WERI-Rb-1 (cell line): ENCODE results near the gene CCBE1.

ENCODE experiments used
- DNase-seq: peaks from one replicate; pipeline ENCODE4 v3.0.0-alpha.2; 2020
- H3K27ac ChIP-seq: fragments of 250-450 bp; sonication (Bioruptor Pico); 2 replicates; pipeline ENCODE4 v1.5.1; 2020; ENCODE audit warnings: mild to moderate bottlenecking, moderate library complexity
- H3K27me3 ChIP-seq: fragments of 250-450 bp; sonication (Bioruptor Pico); 2 replicates; pipeline ENCODE4 v1.5.1; 2021; ENCODE audit warnings: mild to moderate bottlenecking, low read depth, moderate library complexity; ENCODE audit not compliant: insufficient read depth, severe bottlenecking
- H3K36me3 ChIP-seq: fragments of 250-450 bp; sonication (Bioruptor Pico); 2 replicates; pipeline ENCODE4 v1.5.1; 2020; ENCODE audit warnings: mild to moderate bottlenecking, moderate library complexity
- H3K4me3 ChIP-seq: 2 replicates; pipeline ENCODE4 v1.5.1; 2011; ENCODE audit warnings: low read depth, mild to moderate bottlenecking, control low read depth, low read length
- H3K9me3 ChIP-seq: fragments of 250-450 bp; sonication (Bioruptor Pico); 2 replicates; pipeline ENCODE4 v1.5.1; 2021; ENCODE audit warnings: mild to moderate bottlenecking, moderate library complexity; ENCODE audit not compliant: severe bottlenecking
- TF ChIP-seq, protein P1 (sequence below): IDR thresholded peaks from 2 replicates; pipeline ENCODE4 v1.5.1; 2011; ENCODE audit warnings: low read depth, mild to moderate bottlenecking, control low read depth, inconsistent platforms, low read length

Gene CCBE1

DNA sequence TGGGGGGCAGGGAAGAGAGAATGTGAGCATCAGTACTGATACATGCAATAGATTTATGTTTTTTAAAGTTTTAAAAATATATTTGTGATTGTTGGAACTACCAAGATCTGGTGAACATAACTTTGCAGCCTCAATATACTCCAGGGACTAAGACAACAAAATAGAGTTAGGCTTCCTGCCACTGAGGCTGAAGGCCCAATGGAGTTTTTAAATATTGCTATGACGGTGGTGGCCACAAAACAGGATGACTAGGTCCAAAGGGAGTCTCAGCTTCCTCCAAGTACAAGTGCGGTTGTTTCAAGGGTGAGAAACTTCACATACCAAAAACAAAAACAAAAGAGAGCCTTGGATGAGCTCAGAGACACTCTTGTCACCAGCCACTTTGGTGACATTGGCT lies 72.9 kb downstream of the CCBE1 start:
- Histone ChIP-seq H3K4me3 (no peak overlapping the region), H3K27ac (no peak overlapping the region), H3K36me3 (no peaks in the 10 kb centered on the region), H3K9me3 (no peaks in the 10 kb centered on the region), H3K27me3 (no peaks in the 10 kb centered on the region)
- no peak for DNase-seq
- TF ChIP-seq, protein P1, sequence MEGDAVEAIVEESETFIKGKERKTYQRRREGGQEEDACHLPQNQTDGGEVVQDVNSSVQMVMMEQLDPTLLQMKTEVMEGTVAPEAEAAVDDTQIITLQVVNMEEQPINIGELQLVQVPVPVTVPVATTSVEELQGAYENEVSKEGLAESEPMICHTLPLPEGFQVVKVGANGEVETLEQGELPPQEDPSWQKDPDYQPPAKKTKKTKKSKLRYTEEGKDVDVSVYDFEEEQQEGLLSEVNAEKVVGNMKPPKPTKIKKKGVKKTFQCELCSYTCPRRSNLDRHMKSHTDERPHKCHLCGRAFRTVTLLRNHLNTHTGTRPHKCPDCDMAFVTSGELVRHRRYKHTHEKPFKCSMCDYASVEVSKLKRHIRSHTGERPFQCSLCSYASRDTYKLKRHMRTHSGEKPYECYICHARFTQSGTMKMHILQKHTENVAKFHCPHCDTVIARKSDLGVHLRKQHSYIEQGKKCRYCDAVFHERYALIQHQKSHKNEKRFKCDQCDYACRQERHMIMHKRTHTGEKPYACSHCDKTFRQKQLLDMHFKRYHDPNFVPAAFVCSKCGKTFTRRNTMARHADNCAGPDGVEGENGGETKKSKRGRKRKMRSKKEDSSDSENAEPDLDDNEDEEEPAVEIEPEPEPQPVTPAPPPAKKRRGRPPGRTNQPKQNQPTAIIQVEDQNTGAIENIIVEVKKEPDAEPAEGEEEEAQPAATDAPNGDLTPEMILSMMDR = no peak

DNA sequence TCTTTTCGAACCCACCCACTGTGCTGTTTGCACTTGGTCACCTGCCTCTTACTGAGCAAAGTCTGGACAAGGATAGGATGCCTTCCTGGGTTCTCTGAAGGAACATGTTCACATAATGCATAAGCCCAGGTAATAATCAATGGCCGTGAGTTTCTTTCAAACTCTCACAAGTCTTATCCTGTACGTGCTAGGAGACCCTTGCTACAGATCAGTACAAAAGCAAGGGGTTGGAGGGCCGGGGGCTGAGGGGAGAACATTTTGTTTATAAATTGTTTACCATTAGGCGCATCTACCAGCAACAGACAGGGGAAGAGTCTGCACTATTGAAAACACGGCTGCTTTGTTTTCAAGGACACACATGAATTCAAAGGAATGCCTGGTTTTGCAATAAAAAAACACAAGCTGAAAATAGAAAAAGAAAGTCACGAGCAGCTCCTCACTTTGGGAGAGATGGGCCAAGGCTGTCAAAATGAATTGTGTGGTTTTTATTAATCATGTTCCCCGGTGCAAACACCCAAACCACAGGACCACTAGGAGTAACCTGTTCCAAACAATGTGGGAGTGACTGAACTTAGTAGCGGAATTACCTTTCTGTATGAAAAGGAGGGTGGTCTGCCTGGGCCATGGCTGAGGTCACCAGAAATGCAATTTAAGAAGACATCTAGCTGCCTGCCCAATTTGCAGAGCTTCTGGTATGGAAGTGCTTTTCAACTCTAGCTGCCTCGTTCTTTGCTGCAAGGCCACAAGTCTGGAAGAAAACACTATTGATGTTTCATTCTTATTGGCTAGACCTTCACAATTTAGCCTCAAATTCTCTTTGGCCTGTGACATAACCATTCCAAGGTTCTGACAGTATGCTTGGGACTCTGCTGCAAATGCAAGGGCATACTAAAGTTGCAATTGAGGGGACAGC lies 73.5 kb downstream of the CCBE1 start:
- Histone ChIP-seq H3K27ac (no peak overlapping the region), H3K27me3 (no peaks in the 10 kb centered on the region)

DNA sequence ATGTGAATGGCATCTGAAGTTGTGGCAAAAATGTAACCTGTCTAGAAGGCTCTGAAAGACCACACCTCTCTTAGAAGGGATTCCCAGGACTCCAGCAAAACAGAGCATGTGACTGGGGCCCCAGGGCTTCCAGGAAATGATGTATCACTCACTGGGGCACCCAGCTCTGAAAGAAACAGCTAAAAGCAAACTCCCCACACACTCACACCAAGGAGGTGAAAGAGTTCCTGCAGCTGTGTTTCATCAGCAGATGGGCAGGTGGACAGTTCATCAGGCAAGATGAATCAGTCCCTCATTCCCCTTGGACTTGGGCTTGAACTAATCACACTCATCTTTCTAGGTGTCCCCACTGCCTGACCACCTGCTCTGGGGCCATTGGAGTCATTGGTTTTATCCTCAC lies 76.2 kb downstream of the CCBE1 start:
- TF ChIP-seq, protein P1 = no peak
- Histone ChIP-seq H3K27me3 (no peaks in the 10 kb centered on the region), H3K27ac (no peak overlapping the region), H3K36me3 (no peaks in the 10 kb centered on the region), H3K9me3 (no peaks in the 10 kb centered on the region), H3K4me3 (no peak overlapping the region)
- no peak for DNase-seq

More for the DNA sequence above, 73.5 kb downstream of the CCBE1 start:
- Histone ChIP-seq H3K36me3 (no peaks in the 10 kb centered on the region), H3K9me3 (no peaks in the 10 kb centered on the region), H3K4me3 (no peak overlapping the region)
- DNase-seq = no peak
- TF ChIP-seq, protein P1 = no peak

DNA sequence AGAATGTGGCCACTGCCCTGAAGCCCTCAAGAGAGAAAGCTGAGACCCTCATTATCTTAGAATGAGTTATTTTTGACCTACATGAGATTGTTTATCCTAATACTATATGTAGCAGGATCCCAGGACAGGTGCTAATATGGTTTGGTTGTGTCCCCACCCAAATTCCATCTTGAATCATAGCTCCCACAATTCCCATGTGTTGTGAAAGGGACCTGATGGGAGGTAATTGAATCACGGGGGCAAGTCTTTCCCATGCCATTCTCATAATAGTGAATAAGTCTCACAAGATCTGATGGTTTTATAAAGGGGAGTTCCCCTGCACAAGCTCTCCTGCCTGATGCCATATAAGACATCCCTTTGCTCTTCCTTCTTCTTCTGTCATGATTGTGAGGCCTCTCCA lies 76.8 kb downstream of the CCBE1 start:
- H3K9me3 ChIP-seq = no peaks in the 10 kb centered on the region
- H3K4me3 ChIP-seq = no peak overlapping the region
- H3K36me3 ChIP-seq = no peaks in the 10 kb centered on the region
- no peak for DNase-seq
- TF ChIP-seq, protein P1 = no peak
- no peak overlapping the region for H3K27ac ChIP-seq
- no peaks in the 10 kb centered on the region for H3K27me3 ChIP-seq

DNA sequence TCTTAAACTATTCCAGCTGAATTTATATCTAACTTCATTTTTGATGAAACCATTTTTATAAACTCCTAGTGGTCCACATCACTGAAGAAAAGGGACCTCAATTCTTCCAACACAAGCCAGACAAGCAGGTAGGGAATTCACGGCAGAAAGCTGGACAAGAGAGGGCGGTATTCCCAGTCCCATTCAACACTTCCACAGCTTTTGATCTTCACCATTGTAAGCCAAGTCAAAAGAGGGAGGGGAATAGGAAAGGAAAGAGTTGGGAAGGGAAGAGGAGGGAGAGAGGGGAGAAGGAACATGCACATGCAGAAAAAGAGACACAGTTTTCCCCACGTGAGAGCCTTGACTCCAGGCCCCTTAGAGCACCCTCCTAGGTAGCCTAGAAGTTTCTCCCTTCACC lies 77.4 kb downstream of the CCBE1 start:
- Histone ChIP-seq H3K9me3 (no peaks in the 10 kb centered on the region), H3K27ac (no peak overlapping the region), H3K36me3 (no peaks in the 10 kb centered on the region), H3K4me3 (no peak overlapping the region), H3K27me3 (no peaks in the 10 kb centered on the region)
- DNase-seq = no peak
- TF ChIP-seq, protein P1 = no peak
